ENCODE measurements around the gene FGF18. TPM values are rescaled to one million over a fixed set of nuclear protein-coding genes. Genes with fewer than 3 reads are reported as not detected.

The FGF18 gene
- total and polyA plus RNA-seq, 2 experiments from 2014 or later, result 0.09 TPM; not detected in 1

DNA sequence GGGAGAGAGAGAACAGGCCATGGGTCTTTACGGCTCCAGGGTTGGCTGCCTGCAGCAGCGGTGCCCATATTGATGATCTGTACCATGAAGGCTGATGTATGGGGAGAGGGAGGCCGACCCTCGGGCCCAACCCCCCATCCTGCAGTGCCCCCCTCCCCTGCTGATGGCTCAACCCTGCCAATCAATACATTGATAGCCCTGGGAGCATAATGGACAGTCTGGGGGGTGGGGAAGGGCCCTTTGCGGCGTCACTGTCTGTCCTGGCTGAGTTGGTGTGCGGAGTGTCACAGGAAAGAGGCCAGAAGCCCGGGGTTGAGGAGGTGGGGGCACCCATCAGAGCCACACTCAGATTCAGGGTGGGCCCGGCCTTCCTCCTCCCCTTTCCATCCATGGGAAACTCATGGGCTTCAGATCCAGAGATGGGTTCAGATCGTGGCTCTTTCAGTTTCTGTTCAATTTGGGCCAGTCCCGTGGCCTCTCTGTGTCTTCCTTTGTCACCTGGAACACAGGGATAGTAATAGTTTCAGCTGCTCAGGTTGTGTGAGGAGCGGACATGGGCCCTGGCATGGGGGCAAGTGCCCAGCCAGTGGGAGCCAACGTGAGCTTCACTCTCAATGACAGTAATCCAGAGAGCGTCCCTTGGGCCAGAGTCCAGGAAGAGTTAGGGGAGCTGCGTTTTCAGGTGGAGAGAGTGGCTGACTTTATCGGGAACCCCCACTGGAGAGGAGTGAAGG is 9.5 kb downstream of the FGF18 start:
- in situ Hi-C loops (cut with MboI), result no loop called here
- Histone ChIP-seq H3K36me3 (ENCODE audit: low read depth) (no peaks in the 10 kb centered on the region), H3K9ac (no peak overlapping the region)

GRCh38 chr5:171429543-171429910 is 10.1 kb downstream of the FGF18 start:
- no peak for TF ChIP-seq EZH2 (IDR thresholded peaks at IDR 0.05; ENCODE audit: insufficient read depth, poor library complexity, severe bottlenecking)
- no peak for TF ChIP-seq EZH2phosphoT487 (IDR thresholded peaks at IDR 0.05; ENCODE audit: insufficient read depth, low read depth)
- Histone ChIP-seq H3K4me2 (ENCODE audit: unreplicated experiment) (no peak overlapping the region), H2AFZ (no peak overlapping the region), H3K27me3 (replicated peaks; ENCODE audit: insufficient read depth) (no peaks in the 10 kb centered on the region), H3K4me3 (no peak overlapping the region), H3K36me3 (ENCODE audit: low read depth) (no peaks in the 10 kb centered on the region), H3F3A (ENCODE audit: insufficient read depth) (no peaks in the 10 kb centered on the region), H3K9me3 (ENCODE audit: low read depth) (no peaks in the 10 kb centered on the region), H3K9me2 (ENCODE audit: insufficient read depth) (no peaks in the 10 kb centered on the region), H3K79me2 (ENCODE audit: insufficient read depth) (no peaks in the 10 kb centered on the region), H3K9ac (no peak overlapping the region), H4K20me1 (ENCODE audit: insufficient read depth) (no peaks in the 10 kb centered on the region), H3K4me1 (ENCODE audit: insufficient read depth) (no peaks in the 10 kb centered on the region), H3K27ac (no peak overlapping the region)
- no peak for DNase-seq
- 81 to 89% methylated on average over 4 of the region's 4 CpGs for WGBS, 2 experiments (ENCODE audit: low coverage in 1 of 2, low lambda C conversion rate in 2 of 2, missing lambda C conversion rate in 2 of 2)
- in situ Hi-C loops (cut with MboI), result no loop called here

More for the DNA sequence above, 9.5 kb downstream of the FGF18 start:
- no peaks in the 10 kb centered on the region for H3K4me1 ChIP-seq (ENCODE audit: insufficient read depth)
- H3F3A ChIP-seq (ENCODE audit: insufficient read depth), result no peaks in the 10 kb centered on the region
- DNase-seq, result no peak
- H3K4me3 ChIP-seq, result no peak overlapping the region
- no peak for TF ChIP-seq EZH2 (IDR thresholded peaks at IDR 0.05; ENCODE audit: insufficient read depth, poor library complexity, severe bottlenecking)
- no peak for TF ChIP-seq EZH2phosphoT487 (IDR thresholded peaks at IDR 0.05; ENCODE audit: insufficient read depth, low read depth)
- no peaks in the 10 kb centered on the region for H4K20me1 ChIP-seq (ENCODE audit: insufficient read depth)
- no peaks in the 10 kb centered on the region for H3K27me3 ChIP-seq (replicated peaks; ENCODE audit: insufficient read depth)
- WGBS, 2 experiments (ENCODE audit: low coverage in 1 of 2, low lambda C conversion rate in 2 of 2, missing lambda C conversion rate in 2 of 2), result 85 to 90% methylated on average over 13 to 16 of the region's 16 CpGs
- no peak overlapping the region for H2AFZ ChIP-seq
- H3K9me3 ChIP-seq (ENCODE audit: low read depth), result no peaks in the 10 kb centered on the region
- H3K79me2 ChIP-seq (ENCODE audit: insufficient read depth), result no peaks in the 10 kb centered on the region
- H3K9me2 ChIP-seq (ENCODE audit: insufficient read depth), result no peaks in the 10 kb centered on the region
- H3K4me2 ChIP-seq (ENCODE audit: unreplicated experiment), result no peak overlapping the region
- H3K27ac ChIP-seq, result no peak overlapping the region

GRCh38 chr5:171431251-171431777 is 11.9 kb downstream of the FGF18 start:
- H2AFZ ChIP-seq, result no peak overlapping the region
- no peaks in the 10 kb centered on the region for H3F3A ChIP-seq (ENCODE audit: insufficient read depth)
- no peaks in the 10 kb centered on the region for H3K9me2 ChIP-seq (ENCODE audit: insufficient read depth)
- H3K4me3 ChIP-seq, result no peak overlapping the region
- no peak overlapping the region for H3K4me2 ChIP-seq (ENCODE audit: unreplicated experiment)
- H3K79me2 ChIP-seq (ENCODE audit: insufficient read depth), result no peaks in the 10 kb centered on the region
- H3K9me3 ChIP-seq (ENCODE audit: low read depth), result no peaks in the 10 kb centered on the region
- 80 to 82% methylated on average over 6 to 7 of the region's 7 CpGs for WGBS, 2 experiments (ENCODE audit: low coverage in 1 of 2, low lambda C conversion rate in 2 of 2, missing lambda C conversion rate in 2 of 2)
- H3K27me3 ChIP-seq (replicated peaks; ENCODE audit: insufficient read depth), result no peaks in the 10 kb centered on the region
- H3K9ac ChIP-seq, result no peak overlapping the region
- H3K27ac ChIP-seq, result no peak overlapping the region
- DNase-seq, result no peak
- H4K20me1 ChIP-seq (ENCODE audit: insufficient read depth), result no peaks in the 10 kb centered on the region
- in situ Hi-C loops (cut with MboI), result no loop called here
- no peak for TF ChIP-seq EZH2 (IDR thresholded peaks at IDR 0.05; ENCODE audit: insufficient read depth, poor library complexity, severe bottlenecking)
- no peak for TF ChIP-seq EZH2phosphoT487 (IDR thresholded peaks at IDR 0.05; ENCODE audit: insufficient read depth, low read depth)
- no peaks in the 10 kb centered on the region for H3K36me3 ChIP-seq (ENCODE audit: low read depth)
- H3K4me1 ChIP-seq (ENCODE audit: insufficient read depth), result no peaks in the 10 kb centered on the region

DNA sequence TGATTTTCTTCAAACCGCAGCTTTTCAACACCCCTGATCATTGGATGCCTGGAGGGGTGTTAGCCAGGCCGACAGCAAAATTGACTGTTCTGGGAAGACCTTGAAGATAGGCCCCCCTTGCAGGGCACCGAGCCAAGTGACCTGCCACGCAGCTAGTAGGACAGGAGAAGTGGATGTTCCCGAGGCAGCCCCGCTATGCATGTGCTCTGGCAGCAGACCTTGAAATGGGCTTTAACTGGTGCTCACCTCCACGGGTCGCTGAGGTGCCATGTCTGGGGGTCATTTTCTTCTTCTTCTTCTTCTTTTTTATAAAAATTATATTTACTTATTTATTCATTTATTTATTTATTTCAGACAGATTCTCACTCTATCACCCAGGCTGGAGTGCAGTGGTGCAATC is 12.6 kb downstream of the FGF18 start:
- no peaks in the 10 kb centered on the region for H3F3A ChIP-seq (ENCODE audit: insufficient read depth)
- no peak for DNase-seq
- no peak overlapping the region for H3K4me2 ChIP-seq (ENCODE audit: unreplicated experiment)
- H3K9ac ChIP-seq, result no peak overlapping the region
- H2AFZ ChIP-seq, result no peak overlapping the region
- no peaks in the 10 kb centered on the region for H4K20me1 ChIP-seq (ENCODE audit: insufficient read depth)
- no peaks in the 10 kb centered on the region for H3K9me3 ChIP-seq (ENCODE audit: low read depth)
- no peaks in the 10 kb centered on the region for H3K4me1 ChIP-seq (ENCODE audit: insufficient read depth)
- H3K27ac ChIP-seq, result no peak overlapping the region
- no peaks in the 10 kb centered on the region for H3K79me2 ChIP-seq (ENCODE audit: insufficient read depth)
- no peak overlapping the region for H3K4me3 ChIP-seq
- no peaks in the 10 kb centered on the region for H3K36me3 ChIP-seq (ENCODE audit: low read depth)
- 69 to 76% methylated on average over 8 of the region's 8 CpGs for WGBS, 2 experiments (ENCODE audit: low coverage in 1 of 2, low lambda C conversion rate in 2 of 2, missing lambda C conversion rate in 2 of 2)
- TF ChIP-seq EZH2 (IDR thresholded peaks at IDR 0.05; ENCODE audit: insufficient read depth, poor library complexity, severe bottlenecking) (no peak), EZH2phosphoT487 (IDR thresholded peaks at IDR 0.05; ENCODE audit: insufficient read depth, low read depth) (no peak)
- H3K9me2 ChIP-seq (ENCODE audit: insufficient read depth), result no peaks in the 10 kb centered on the region
- no peaks in the 10 kb centered on the region for H3K27me3 ChIP-seq (replicated peaks; ENCODE audit: insufficient read depth)
- in situ Hi-C loops (cut with MboI), result no loop called here

All from GM23248 (cell line).